ENCODE measurements around the gene JAK2. TPM values are rescaled to one million over a fixed set of nuclear protein-coding genes. Genes with fewer than 3 reads are reported as not detected.
A peak's percentile ranks its signal among the peaks of the same experiment; 100 is the strongest.

JAK2 gene
- total and polyA plus RNA-seq, 10 of the 15 experiments (the other 5 are each of a cell fraction or from before 2014, with no cell fraction given) = 4.1 to 22.9 (median 13.7) TPM

DNA sequence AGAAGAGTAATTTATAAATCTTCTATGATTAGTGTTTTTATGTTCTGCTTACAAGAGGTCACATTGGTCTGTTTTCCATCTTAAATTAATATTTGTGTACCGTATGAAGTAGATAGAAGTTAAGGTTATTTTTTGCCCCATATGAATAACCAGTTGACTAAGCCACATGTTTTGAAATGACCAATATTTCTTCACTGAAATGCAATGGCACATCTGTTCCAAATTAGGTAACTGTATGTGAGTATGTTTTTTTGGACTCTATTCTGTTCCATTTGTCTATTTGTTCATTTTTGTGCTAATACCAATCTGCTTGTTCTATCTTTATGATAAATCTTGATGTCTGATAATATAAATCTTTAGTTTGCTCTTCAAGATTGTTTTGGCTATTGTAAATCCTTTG, 17.7 kb downstream of the JAK2 start:
- no peak overlapping the region for H3K4me3 ChIP-seq
- H3K4me1 ChIP-seq (ENCODE audit: control insufficient read depth, insufficient read depth, low read length) = no peaks in the 10 kb centered on the region
- H3K36me3 ChIP-seq (ENCODE audit: control insufficient read depth in 2 of 2, insufficient read depth in 2 of 2, low read length in 1 of 2) = no peaks in the 10 kb centered on the region
- TF ChIP-seq SREBF1 (IDR thresholded peaks at IDR 0.05; ENCODE audit: low read length) = no peak
- CTCF ChIA-PET = no interaction called here
- H3K27me3 ChIP-seq (replicated peaks in 1 of 2; ENCODE audit: control insufficient read depth in 2 of 2, insufficient read depth in 2 of 2, low read length in 1 of 2) = no peaks in the 10 kb centered on the region
- BruUV-seq (replicated peaks) = no TSS peak
- peak; percentile 86 for FAIRE-seq
- in situ Hi-C loops (cut with MboI) (no loop called here), intact Hi-C loops (cut with micrococcal nuclease; ENCODE audit: unreplicated experiment) (no loop called here)
- H2AFZ ChIP-seq (ENCODE audit: control insufficient read depth, low read depth, low read length) = no peak overlapping the region
- WGBS (ENCODE audit: insufficient coverage, insufficient replicate concordance, low lambda C conversion rate, missing lambda C conversion rate) = 100% methylated on average over 1 of the region's 1 CpG
- no peak overlapping the region for H3K4me2 ChIP-seq (ENCODE audit: control insufficient read depth, insufficient read depth)
- H4K20me1 ChIP-seq (ENCODE audit: control insufficient read depth, insufficient read depth) = no peaks in the 10 kb centered on the region
- no peak overlapping the region for H3K9ac ChIP-seq (ENCODE audit: control insufficient read depth, insufficient read depth, low read length)
- DNase-seq (ENCODE audit: low read depth, low spot score) = no peak
- no peak for ATAC-seq
- no peak overlapping the region for H3K27ac ChIP-seq (ENCODE audit: control insufficient read depth, insufficient read depth)
- peaks cover 5% of the 10 kb centered on the region for H3K9me3 ChIP-seq (replicated peaks; ENCODE audit: control insufficient read depth, insufficient read depth, low read length)
- SMC1A ChIA-PET (ENCODE audit: uncharacterized antibody, unreplicated experiment) = no interaction called here
- POLR2A ChIA-PET = no interaction called here
- RAD21 ChIA-PET (ENCODE audit: unreplicated experiment) = no interaction called here
- peaks cover 5% of the 10 kb centered on the region for H3K79me2 ChIP-seq (ENCODE audit: control insufficient read depth, insufficient read depth, low read length)

DNA sequence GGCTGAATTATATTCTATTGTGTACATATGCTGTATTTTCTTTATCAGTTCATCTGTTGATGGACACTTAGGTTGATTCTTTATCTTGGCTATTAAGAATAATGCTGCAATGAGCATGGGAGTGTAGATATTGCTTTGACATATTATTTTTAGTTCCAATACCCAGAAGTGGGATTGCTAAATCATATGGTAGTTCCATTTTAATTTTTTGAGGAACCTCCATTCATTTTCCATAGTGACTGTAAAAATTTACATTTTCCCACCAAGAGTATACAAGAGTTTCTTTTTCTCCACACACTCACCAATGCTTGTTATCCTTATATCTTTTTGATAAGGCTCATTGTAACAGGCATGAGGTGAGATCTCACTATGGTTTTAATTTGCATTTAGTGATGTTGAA, 19.4 kb downstream of the JAK2 start:
- no peak overlapping the region for H2AFZ ChIP-seq (ENCODE audit: control insufficient read depth, low read depth, low read length)
- H4K20me1 ChIP-seq (ENCODE audit: control insufficient read depth, insufficient read depth) = no peaks in the 10 kb centered on the region
- intact Hi-C loops (cut with micrococcal nuclease; ENCODE audit: unreplicated experiment) = no loop called here
- no peaks in the 10 kb centered on the region for H3K4me1 ChIP-seq (ENCODE audit: control insufficient read depth, insufficient read depth, low read length)
- ATAC-seq = no peak
- TF ChIP-seq NFYA (IDR thresholded peaks at IDR 0.05; ENCODE audit: borderline replicate concordance, low read depth, low read length) = no peak
- no TSS peak for BruUV-seq (replicated peaks)
- POLR2A ChIA-PET = no interaction called here
- H3K9me3 ChIP-seq (replicated peaks; ENCODE audit: control insufficient read depth, insufficient read depth, low read length) = peaks cover 5% of the 10 kb centered on the region
- H3K9ac ChIP-seq (ENCODE audit: control insufficient read depth, insufficient read depth, low read length) = no peak overlapping the region
- SMC1A ChIA-PET (ENCODE audit: uncharacterized antibody, unreplicated experiment) = no interaction called here
- H3K79me2 ChIP-seq (ENCODE audit: control insufficient read depth, insufficient read depth, low read length) = peaks cover 5% of the 10 kb centered on the region
- CTCF ChIA-PET = no interaction called here
- H3K27me3 ChIP-seq (replicated peaks in 1 of 2; ENCODE audit: control insufficient read depth in 2 of 2, insufficient read depth in 2 of 2, low read length in 1 of 2) = no peaks in the 10 kb centered on the region
- RAD21 ChIA-PET (ENCODE audit: unreplicated experiment) = interaction anchor here (0.7 kb wide), 1 partner anchor 24 kb away, joined by 3 read pairs; no protein-coding TSS in a partner anchor
- DNase-seq (ENCODE audit: low read depth, low spot score) = no peak
- H3K36me3 ChIP-seq (ENCODE audit: control insufficient read depth in 2 of 2, insufficient read depth in 2 of 2, low read length in 1 of 2) = no peaks in the 10 kb centered on the region
- FAIRE-seq = no peak
- H3K4me3 ChIP-seq = no peak overlapping the region
- no peak overlapping the region for H3K27ac ChIP-seq (ENCODE audit: control insufficient read depth, insufficient read depth)
- in situ Hi-C loops (cut with MboI) = no loop called here
- no peak overlapping the region for H3K4me2 ChIP-seq (ENCODE audit: control insufficient read depth, insufficient read depth)
